Activated CD4-positive, alpha-beta T cell treated with anti-CD3 and anti-CD28 coated beads for 24 hours (primary cell): ENCODE data around the gene RAPGEF1.

Experiments used
- DNase-seq, 2 donors: peaks; one replicate each; pipeline ENCODE4 v3.0.0-alpha.2; 2020; ENCODE audit warnings: low read depth in 2 of 2

RAPGEF1 gene

GRCh38 chr9:131529597-131530545 is 210.0 kb downstream of the RAPGEF1 start:
- DNase-seq, result no peak

- DNase-seq, result no peak
These were observed 210.9 kb downstream of the RAPGEF1 start for GRCh38 chr9:131528886-131529505.

- no peak for DNase-seq
These were observed 211.7 kb downstream of the RAPGEF1 start for GRCh38 chr9:131528186-131528585.
